ENCODE measurements around the gene MDP1.

DNA sequence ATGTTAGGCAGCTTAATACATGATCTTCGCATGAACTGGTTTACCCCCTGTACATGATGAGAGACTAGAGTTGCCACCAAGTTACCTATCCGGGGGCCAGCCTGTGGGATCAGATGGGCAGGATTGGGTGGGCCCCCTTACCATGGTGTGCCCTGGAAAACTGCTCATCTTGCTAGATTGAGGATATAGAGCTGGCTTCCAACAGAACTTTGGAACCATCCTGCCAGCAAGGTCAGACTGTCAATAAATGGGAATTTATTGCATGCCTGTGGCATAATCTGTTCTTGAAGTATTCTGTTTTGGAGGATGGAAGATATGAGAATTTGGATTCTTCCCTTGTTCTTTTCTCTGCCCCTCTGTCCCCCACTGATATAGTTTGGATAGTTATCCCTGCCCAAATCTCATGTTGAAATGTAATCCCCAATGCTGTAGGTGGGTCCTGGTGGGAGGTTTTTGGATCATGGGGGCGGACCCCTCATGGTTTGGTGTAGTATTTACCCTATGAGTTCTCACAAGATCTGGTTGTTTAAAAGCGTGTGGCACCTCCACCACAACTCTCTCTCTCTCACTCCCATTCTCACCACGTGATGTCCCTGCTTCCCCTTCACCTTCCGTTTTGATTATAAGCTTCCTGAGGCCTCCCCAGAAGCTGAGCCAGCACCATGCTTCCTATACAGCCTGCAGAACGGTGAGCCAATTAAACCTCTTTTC, 16.9 kb downstream of the MDP1 start:
- TF ChIP-seq CTCF (IDR thresholded peaks at IDR 0.05) (no peak), EP300 (IDR thresholded peaks at IDR 0.05) (no peak), POLR2A (IDR thresholded peaks at IDR 0.05) (no peak)
